ENCODE measurements around the gene LIN7A.

The LIN7A gene

DNA sequence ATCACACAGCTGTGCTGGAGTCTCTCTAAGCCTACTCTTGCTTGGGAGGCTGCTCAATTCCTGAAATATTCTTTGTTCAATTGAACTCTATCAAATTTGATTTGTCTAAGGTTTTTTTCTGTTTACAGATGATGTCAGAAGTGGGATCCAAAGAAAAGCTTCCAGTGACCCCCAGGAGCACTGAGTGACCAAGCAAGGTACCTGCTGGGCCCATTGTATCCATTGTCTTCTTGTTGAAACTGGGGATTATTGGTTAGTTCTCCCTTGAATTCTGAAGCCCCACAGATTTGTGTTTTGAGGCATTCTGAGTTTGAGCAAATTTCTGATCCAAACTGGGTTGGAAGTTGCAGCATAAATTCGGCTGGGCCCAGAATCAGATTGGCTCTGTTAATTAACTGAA lies 156.4 kb downstream of the LIN7A start:
- DNase-seq (ENCODE audit: low read depth): no peak
- no peak for TF ChIP-seq CTCF (IDR thresholded peaks at IDR 0.05; ENCODE audit: control insufficient read depth, extremely low read depth, insufficient read depth)
- no peak overlapping the region for H3K4me3 ChIP-seq (ENCODE audit: low read depth, low read length)

DNA sequence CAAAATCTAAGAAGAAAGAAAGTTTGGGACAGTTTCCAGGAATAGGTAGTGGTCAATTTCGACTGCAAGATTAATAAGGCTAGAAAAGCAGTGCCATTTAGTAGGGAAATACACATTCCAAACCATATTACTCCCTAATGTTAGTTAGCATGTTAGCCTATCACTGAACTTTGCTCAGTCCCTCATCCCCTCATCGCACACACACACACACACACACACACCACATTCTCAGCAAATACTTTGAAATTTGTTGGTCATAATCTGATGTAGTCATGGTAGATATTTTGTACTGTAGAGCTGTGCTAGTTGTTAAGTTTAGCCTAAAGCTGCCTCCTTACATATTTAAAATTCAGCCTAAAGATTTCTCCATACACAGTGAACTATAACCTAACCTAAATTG lies 157.0 kb downstream of the LIN7A start:
- H3K4me3 ChIP-seq (ENCODE audit: low read depth, low read length): no peak overlapping the region
- no peak for DNase-seq (ENCODE audit: low read depth)
- TF ChIP-seq CTCF (IDR thresholded peaks at IDR 0.05; ENCODE audit: control insufficient read depth, extremely low read depth, insufficient read depth): no peak

- no peak for DNase-seq (ENCODE audit: low read depth)
Observed at GRCh38 chr12:80778005-80778541, 159.7 kb downstream of the LIN7A start.

DNA sequence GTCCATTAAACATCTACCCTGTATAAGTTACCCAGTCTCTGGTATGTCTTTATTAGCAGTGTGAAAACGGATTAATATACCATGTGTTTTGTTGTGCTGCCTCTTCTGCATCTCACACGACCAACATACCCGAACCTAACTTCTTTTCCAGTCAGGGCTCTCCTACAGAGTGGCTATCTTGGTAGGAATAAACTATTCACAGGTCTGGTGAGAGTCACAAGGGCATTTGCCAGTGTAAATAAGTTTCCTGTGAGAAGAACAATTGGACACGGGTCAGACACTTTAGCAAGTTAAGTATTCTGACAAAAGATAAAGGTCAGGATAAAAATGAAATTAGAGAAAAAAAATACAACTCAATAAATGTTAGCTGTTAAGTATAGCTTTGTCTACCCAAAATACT lies 160.1 kb downstream of the LIN7A start:
- DNase-seq (ENCODE audit: low read depth): no peak
- TF ChIP-seq CTCF (IDR thresholded peaks at IDR 0.05; ENCODE audit: control insufficient read depth, extremely low read depth, insufficient read depth): no peak
- no peak overlapping the region for H3K4me3 ChIP-seq (ENCODE audit: low read depth, low read length)

More at GRCh38 chr12:80778005-80778541, 159.7 kb downstream of the LIN7A start:
- TF ChIP-seq CTCF (IDR thresholded peaks at IDR 0.05; ENCODE audit: control insufficient read depth, extremely low read depth, insufficient read depth): no peak
- no peak overlapping the region for H3K4me3 ChIP-seq (ENCODE audit: low read depth, low read length)

DNA sequence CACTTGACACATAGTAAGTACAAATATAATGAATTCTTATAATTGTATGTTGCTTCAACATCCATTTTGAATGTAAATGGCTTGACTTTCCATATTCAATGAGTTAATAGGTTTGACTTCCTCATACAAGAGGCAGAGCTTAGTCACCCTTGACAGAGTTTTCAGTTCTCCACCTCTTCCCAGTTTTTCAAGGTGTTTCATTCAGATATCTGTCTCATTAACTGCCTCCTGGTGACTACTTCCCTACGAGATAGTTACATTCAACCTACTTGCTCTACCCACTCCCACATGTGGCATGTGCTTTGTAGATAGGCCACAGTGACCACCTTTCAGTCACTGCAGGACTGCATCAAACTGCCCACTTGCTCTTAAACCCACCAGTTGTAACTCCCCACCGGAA lies 161.0 kb downstream of the LIN7A start:
- TF ChIP-seq CTCF (IDR thresholded peaks at IDR 0.05; ENCODE audit: control insufficient read depth, extremely low read depth, insufficient read depth): no peak
- DNase-seq (ENCODE audit: low read depth): no peak
- no peak overlapping the region for H3K4me3 ChIP-seq (ENCODE audit: low read depth, low read length)

- DNase-seq (ENCODE audit: low read depth): no peak
- no peak for TF ChIP-seq CTCF (IDR thresholded peaks at IDR 0.05; ENCODE audit: control insufficient read depth, extremely low read depth, insufficient read depth)
- no peak overlapping the region for H3K4me3 ChIP-seq (ENCODE audit: low read depth, low read length)
Observed at GRCh38 chr12:80770958-80771357, 166.8 kb downstream of the LIN7A start.

- TF ChIP-seq CTCF (IDR thresholded peaks at IDR 0.05; ENCODE audit: control insufficient read depth, extremely low read depth, insufficient read depth): no peak
Observed at GRCh38 chr12:80769553-80770140, 168.1 kb downstream of the LIN7A start.

More at GRCh38 chr12:80769553-80770140, 168.1 kb downstream of the LIN7A start:
- DNase-seq (ENCODE audit: low read depth): no peak
- H3K4me3 ChIP-seq (ENCODE audit: low read depth, low read length): no peak overlapping the region

Measured in LNCaP clone FGC (cell line).